NCI-H1048 (cell line): ENCODE results near the gene ADGRG1.

Source experiments
- DNase-seq: peaks from one replicate; lab custom pipeline; 2025; lab: John Stamatoyannopoulos, UW

The ADGRG1 gene

DNA sequence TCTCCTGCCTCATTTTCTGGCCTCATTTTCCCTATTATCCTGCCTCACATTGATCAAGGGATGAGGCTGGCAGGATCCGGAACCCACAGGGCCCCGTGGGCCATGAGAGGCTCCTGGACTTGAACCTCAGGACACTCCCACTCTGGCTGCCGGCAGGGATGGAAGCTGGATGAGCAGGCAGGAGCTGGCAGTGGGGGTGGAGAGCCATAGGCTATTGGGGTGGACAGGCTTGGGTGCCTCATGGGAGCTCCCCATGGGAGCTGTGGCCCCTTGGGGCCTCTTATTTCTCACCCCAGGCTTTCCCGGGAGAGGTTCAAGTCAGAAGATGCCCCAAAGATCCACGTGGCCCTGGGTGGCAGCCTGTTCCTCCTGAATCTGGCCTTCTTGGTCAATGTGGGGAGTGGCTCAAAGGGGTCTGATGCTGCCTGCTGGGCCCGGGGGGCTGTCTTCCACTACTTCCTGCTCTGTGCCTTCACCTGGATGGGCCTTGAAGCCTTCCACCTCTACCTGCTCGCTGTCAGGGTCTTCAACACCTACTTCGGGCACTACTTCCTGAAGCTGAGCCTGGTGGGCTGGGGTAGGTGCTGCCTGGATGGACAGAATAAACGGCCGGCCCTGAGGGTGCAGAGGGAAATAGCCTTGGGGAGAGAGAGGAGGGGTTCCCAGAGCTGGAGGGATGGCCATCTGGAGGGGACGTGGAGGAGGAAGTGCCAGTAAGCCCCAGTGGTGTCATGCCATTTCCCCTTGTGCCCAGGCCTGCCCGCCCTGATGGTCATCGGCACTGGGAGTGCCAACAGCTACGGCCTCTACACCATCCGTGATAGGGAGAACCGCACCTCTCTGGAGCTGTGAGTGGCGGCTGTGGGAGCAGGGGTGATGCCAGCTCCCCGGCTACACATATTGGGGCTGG, 55.5 kb downstream of the ADGRG1 start:
- no peak for DNase-seq

- DNase-seq = no peak
Observed at GRCh38 chr16:57684626-57685358, 56.4 kb downstream of the ADGRG1 start.

GRCh38 chr16:57685633-57686032, 57.2 kb downstream of the ADGRG1 start:
- DNase-seq = no peak

DNA sequence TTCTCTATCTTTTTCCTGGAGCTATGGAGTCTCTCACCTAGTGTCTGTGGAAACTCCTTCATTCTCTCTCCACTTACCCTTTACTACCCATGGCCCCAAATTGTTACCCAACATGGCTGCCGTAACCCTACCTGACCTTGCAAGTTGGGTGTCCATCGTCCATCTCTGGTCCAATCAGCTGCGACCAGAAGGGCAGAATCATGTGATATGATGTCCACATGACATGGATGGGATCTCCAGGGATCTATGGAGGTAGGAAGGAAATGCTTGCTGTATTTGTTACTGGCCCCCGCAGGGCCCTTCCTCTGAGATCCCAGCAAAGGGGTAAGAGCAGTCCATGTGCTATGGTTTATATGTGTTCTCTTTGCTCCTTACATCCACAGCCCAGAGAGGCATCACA, 58.1 kb downstream of the ADGRG1 start:
- DNase-seq = no peak

DNA sequence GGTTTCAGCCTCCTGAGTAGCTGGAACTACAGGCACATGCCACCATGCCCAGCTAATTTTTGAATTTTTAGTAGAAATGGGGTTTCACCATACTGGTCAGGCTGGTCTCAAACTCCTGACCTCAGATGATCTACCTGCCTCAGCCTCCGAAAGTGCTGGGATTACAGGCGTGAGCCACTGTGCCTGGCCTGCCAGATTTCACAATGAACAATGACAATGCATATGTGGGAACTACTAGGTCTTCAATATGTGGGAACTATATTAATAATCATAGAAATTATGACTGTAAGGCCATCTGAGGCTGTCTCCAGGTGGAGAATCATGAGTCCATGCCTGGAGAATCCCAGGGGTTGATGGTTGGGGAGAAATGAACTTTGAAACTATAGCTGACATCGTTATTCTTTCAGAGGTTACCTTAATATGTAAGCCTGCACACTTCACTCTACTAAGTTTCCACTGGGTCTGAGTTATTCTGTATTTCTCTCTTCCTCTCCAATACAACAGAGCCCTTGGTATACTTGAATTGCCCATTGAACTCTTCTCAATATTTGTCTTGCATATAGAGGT, 59.0 kb downstream of the ADGRG1 start:
- DNase-seq = no peak

- no peak for DNase-seq
Observed at GRCh38 chr16:57688487-57688986, 60.1 kb downstream of the ADGRG1 start.

- DNase-seq = no peak
Observed at GRCh38 chr16:57688987-57689761, 60.7 kb downstream of the ADGRG1 start.

GRCh38 chr16:57689762-57690558, 61.5 kb downstream of the ADGRG1 start:
- no peak for DNase-seq

GRCh38 chr16:57690782-57691471, 62.5 kb downstream of the ADGRG1 start:
- no peak for DNase-seq

GRCh38 chr16:57692636-57693035, 64.2 kb downstream of the ADGRG1 start:
- DNase-seq = no peak

DNA sequence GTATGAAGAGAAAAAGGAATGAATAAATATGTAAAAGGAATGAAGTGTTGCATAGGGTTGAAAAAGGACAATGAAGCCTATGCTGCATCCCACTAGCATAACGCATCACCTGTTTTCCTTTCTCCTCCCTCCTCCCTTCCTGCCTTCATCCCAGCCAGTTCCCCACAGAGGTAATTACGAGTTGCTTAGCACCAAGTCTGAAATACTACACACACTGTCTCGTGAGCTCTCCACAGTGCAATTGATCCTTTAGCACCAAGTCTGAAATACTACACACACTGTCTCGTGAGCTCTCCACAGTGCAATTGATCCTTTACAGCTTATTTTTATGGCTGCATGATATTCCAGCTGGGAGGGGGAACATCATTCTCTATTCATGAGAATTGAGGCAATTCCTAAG, 65.1 kb downstream of the ADGRG1 start:
- DNase-seq = no peak

- no peak for DNase-seq
Observed at GRCh38 chr16:57694231-57694724, 65.8 kb downstream of the ADGRG1 start.

DNA sequence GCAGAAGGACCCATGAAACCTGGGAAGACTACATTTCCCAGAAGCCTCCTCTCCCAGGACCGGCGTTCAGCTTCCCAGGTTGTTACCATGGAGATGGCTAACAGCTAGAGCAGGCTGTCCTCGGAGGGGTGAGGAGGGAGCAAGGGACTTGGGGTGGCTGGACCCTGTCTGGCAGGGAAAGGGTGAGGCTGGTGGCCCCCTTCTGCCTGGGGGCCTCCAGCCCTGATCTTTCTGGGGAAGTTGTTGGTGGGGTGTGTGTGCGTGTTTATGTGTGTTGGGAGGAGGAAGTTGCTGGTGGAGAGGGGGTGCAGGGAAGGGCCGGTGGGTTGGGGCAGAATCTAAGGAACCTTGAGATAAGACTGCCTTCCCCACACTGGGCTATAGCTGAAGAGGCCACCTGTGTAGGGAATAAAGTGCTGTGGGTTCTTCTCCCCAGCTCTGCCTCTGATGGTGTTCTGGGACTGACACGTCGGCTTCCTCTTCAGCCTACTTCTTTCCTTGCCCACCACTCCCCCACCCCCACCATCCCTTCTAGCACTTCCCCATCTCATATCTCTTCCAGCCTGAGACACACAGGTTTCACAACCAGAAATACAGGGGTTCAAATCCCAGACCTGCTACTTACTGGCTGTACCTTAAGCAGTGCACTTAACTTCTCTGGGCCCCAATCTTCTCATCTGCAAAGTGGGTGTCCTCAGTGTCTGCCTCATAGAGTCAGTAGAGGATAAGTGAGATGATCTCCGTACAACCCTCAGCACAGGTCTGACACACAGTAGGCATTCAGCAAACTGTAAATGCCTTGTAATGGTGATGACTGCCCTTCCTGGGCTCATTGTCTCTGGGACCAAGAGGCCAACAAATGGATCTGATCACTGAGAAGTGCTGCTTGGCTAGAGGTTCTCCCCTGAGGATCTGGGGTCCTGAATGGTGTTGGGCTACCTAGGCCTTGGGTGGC, 66.6 kb downstream of the ADGRG1 start, which contains the start of gene DRC7:
DRC7 (plus strand) TSS at position 82 of the 955 bp plus-strand sequence. CDS start 3,144 bp downstream, outside the sequence.
- DNase-seq = no peak

DNA sequence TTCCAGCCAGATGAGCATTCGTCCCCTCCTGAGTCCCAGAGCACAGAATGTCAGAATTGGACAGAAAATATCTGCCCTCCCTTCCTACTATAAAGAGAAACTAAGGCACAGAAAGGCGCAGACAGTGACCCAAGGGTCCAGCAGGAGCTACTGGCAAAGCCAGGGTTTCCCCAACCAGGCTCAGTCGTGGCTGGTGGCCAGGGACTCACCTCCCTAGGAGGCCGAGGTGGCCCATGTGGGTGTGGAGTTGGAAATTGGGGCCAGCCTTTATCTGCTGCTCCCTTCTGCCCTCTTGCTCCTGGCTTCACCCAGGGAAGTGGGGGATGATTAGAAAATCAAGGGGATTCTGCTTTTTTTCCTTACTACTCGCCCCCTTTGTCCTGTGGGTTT, 67.2 kb downstream of the ADGRG1 start:
- DNase-seq = no peak

DNA sequence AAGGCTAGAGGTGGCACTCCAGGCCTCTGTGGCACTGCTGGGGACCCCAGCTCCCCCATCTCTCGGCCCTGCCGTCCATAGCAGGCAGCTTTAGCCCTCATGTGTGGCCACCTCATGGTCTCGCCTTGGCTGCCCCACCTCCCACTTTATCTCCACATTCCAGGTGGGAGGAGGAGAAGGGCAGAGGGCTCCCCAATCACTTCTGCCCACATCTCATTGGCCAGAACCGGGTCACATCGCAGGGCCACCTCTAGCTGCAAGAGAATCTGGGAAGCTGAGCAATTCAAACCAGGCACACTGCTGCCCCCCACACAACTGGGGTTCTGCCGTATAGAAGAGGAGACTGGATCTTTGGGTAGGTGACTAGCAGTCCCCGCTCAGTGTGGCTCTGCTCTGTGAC, 67.8 kb downstream of the ADGRG1 start:
- no peak for DNase-seq

DNA sequence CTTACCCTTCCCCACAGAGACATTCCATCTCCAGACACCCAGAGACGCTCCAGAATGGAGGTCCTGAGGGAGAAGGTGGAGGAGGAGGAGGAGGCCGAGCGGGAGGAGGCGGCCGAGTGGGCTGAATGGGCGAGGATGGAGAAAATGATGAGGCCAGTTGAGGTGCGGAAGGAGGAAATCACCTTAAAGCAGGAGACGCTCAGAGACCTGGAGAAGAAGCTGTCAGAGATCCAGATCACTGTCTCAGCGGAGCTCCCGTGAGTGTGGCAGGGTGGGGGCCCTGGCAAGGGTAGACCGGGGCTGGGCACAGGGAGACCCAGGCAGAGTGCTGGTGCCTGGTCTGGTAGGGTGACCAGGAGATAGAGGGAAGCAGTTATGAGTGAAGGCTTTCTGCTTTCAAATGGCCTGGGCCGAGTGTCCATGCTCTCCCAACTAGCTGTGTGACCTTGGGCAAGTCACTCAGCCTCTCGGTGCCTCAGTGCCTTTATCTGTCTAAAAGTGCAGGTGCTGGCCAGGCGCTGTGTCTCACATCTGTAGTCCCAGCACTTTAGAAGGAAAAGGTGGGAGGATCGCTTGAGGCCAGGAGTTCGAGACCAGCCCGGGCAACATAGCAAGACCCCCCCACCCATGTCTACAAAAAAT, 69.6 kb downstream of the ADGRG1 start:
- DNase-seq = no peak

- DNase-seq = no peak
Observed at GRCh38 chr16:57698812-57699405, 70.5 kb downstream of the ADGRG1 start.

DNA sequence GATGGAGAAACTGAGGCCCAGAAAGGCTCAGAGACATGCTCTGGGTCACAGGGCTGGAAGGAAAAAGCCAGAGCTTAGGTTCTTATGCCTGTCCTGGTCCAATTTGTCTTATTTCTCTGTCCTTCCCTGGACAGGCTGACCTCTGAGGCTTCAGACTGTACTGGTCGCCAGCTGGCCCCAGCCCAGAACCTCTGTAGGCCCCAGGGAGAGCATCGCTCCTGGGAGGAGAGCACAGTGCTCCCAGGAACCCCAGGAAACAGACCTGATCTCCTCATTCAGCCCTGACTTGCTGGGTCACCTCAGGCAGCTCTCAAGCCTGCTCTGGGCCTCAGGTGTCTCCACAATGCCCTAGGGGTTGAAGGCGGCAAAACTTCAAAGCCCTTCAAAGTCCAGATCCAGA, 71.1 kb downstream of the ADGRG1 start:
- DNase-seq = no peak
